Vagina (tissue), 2 donors: ENCODE measurements around the gene TBC1D24. TPM values are rescaled to one million over a fixed set of nuclear protein-coding genes. Genes with fewer than 3 reads are reported as not detected.
"Not testable (repeated sequence)": the region's sequence is repeated elsewhere in the genome, so short reads cannot be mapped to it uniquely, and the experiment has no call there.

ENCODE experiments used
- DNase-seq, 2 donors: peaks; one replicate each; pipeline ENCODE4 v3.0.0-alpha.2; 2017; ENCODE audit errors: extremely low spot score in 2 of 2
- H3K27ac ChIP-seq: fragments of 200-600 bp; sonication (generic); one replicate; pipeline ENCODE4 v1.5.1; 2019
- H3K27me3 ChIP-seq: fragments of 200-600 bp; sonication (generic); one replicate; pipeline ENCODE4 v1.5.1; 2019
- H3K36me3 ChIP-seq, 2 donors: fragments of 200-600 bp; sonication (generic); one replicate each; pipeline ENCODE4 v1.5.1; 2017 to 2019
- H3K4me1 ChIP-seq: fragments of 200-600 bp; sonication (generic); one replicate; pipeline ENCODE4 v1.5.1; 2019
- H3K4me3 ChIP-seq, 2 donors: fragments of 200-600 bp; sonication (generic); 1 replicate in 1 of 2; 2 replicates in 1 of 2; pipeline ENCODE4 v1.5.1; 2016 to 2019
- H3K9me3 ChIP-seq: fragments of 200-600 bp; sonication (generic); one replicate; pipeline ENCODE4 v1.5.1; 2019
- intact Hi-C: fragments of 100-400 bp; cut with DNase I; formaldehyde crosslinking; loops from one replicate; pipeline ENCODE4 v1.15.1; 2023
- microRNA counts, 2 donors: library from miRNA; unstranded; fragments of <30 nt; microRNA quantifications; one replicate each; lab custom pipeline; 2016 to 2017
- microRNA-seq: library from miRNA; unstranded; fragments of <30 nt; microRNA quantifications from one replicate; pipeline ENCODE4, GENCODE V29; 2017; ENCODE audit warnings: borderline number of aligned reads, borderline replicate concordance
- small RNA-seq: library from RNA; depleted of rRNA; stranded (forward); fragments of <200 nt; gene quantifications from one replicate; pipeline ENCODE3, GENCODE V24; 2016
- total RNA-seq: library from RNA; depleted of rRNA; stranded (reverse); fragments of >200 nt; gene quantifications from one replicate; pipeline ENCODE4 v1.2.3, GENCODE V29; 2016

Gene TBC1D24
- total RNA-seq, 1 donor from 2014 or later = 9.6 TPM

- H3K4me1 ChIP-seq = peaks cover 15% of the 10 kb centered on the region
- DNase-seq, H3K27ac ChIP-seq, H3K4me3 ChIP-seq, H3K9me3 ChIP-seq, H3K27me3 ChIP-seq, H3K36me3 ChIP-seq, intact Hi-C loops: not testable (repeated sequence)
These were observed 75.5 kb downstream of the TBC1D24 start for GRCh38 chr16:2550283-2550878.

GRCh38 chr16:2551420-2551889, 76.5 kb downstream of the TBC1D24 start:
- H3K4me3 ChIP-seq, intact Hi-C loops, H3K27ac ChIP-seq, H3K4me1 ChIP-seq, H3K9me3 ChIP-seq, H3K27me3 ChIP-seq, H3K36me3 ChIP-seq, DNase-seq: not testable (repeated sequence)

DNA sequence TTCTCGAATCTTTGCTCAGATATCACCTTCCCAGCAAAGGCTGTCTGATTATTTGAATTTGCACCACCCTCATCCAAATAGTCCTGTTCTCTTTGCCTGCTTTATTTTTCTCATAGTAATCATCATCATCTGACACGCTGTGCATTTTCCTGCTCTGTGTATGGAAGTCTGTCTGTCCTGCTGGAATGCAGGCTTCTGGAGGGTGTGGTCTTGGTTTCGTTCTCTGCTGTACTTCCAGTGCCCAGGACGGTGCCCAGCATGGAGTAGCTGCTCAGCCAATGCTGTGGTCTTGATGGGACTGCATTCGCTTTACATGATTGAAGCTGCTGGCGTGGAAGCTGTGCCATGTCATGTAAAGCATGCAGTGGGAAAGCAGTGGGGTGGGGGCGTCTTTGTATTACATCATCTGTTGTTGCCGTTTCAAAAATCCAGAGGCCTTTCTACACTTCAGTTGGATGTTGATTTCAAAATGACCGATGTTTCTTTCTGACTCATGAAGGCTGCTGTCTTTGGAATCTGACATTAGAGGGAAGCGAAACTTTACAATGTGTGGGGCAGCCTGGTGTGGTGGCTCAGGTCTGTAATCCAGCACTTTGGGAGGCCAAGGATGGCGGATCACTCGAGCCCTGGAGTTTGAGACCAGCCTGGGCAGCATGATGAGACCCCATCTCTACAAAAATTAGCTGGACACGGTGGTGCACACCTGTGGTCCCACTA, 79.9 kb downstream of the TBC1D24 start:
- H3K9me3 ChIP-seq, H3K4me3 ChIP-seq, H3K4me1 ChIP-seq, H3K27ac ChIP-seq, H3K36me3 ChIP-seq, intact Hi-C loops, DNase-seq, H3K27me3 ChIP-seq: not testable (repeated sequence)

MicroRNAs encoded within 50 kb of the gene (microRNA counts, 767-probe panel; counts per million panel counts)
- microRNA hsa-miR-3178 (lab: Ali Mortazavi, UCI) = 238 to 261 counts per million in 2 donors

Small RNA genes lying within 50 kb of the gene (microRNA-seq; reads per million reads assigned to microRNA genes)
- not detected for gene MIR3178
- not detected for gene MIR6767
- not detected for gene MIR6768

Small RNA genes lying within 50 kb of the gene (small RNA-seq; reads per million reads assigned to genes)
- gene AC093525.1 (not detected), gene MIR3178 (not detected), gene MIR6768 (not detected)

Other genes starting within 250 kb of the TBC1D24 start
- 0.74 TPM for gene DNASE1L2, start 238.7 kb upstream of the TBC1D24 start, total RNA-seq
- 72.9 TPM for gene ECI1, start 223.5 kb upstream of the TBC1D24 start, total RNA-seq
- gene RNPS1, start 207.0 kb upstream of the TBC1D24 start, total RNA-seq = 130 TPM
- 5.4 TPM for gene ABCA3, start 134.4 kb upstream of the TBC1D24 start, total RNA-seq
- 2.5 TPM for gene CCNF, start 45.7 kb upstream of the TBC1D24 start, total RNA-seq
- gene TEDC2, start 15.0 kb upstream of the TBC1D24 start, total RNA-seq = 2.5 TPM
- not detected for gene NTN3, start 3.8 kb upstream of the TBC1D24 start, total RNA-seq
- 133 TPM for gene ATP6V0C, start 38.8 kb downstream of the TBC1D24 start, total RNA-seq
- 25.5 TPM for gene AMDHD2, start 45.2 kb downstream of the TBC1D24 start, total RNA-seq
- not detected for gene CEMP1, start 56.3 kb downstream of the TBC1D24 start, total RNA-seq
- gene PDPK1, start 62.9 kb downstream of the TBC1D24 start, total RNA-seq = 29.2 TPM
- 19.4 TPM for gene KCTD5, start 207.4 kb downstream of the TBC1D24 start, total RNA-seq
- gene PRSS27, start 245.1 kb downstream of the TBC1D24 start, total RNA-seq = 61.6 TPM